HepG2 (cell line): ENCODE results near the gene ATP6V1G3.

ENCODE experiments used
- CTCF ChIP-seq: sonication (generic); formaldehyde crosslinking; IDR thresholded peaks from 2 replicates; pipeline ENCODE4 v1.5.0; 2020; ENCODE audit warnings: mild to moderate bottlenecking, missing genetic modification reagents, moderate library complexity
- GABPA ChIP-seq, 2 experiments: IDR thresholded peaks; 2 replicates each; pipeline ENCODE4 v1.6.1; 2011 to 2016; ENCODE audit warnings: low read depth in 2 of 2, low read length in 1 of 2, missing biosample characterization in 1 of 2, missing genetic modification characterization in 1 of 2
- HNF1A ChIP-seq, 2 experiments: sonication (generic) in 1 of 2; formaldehyde crosslinking in 1 of 2; IDR thresholded peaks; 2 replicates each; pipeline versions ENCODE4 v1.4.0 to v1.6.1; 2016 to 2020; ENCODE audit warnings: borderline replicate concordance in 1 of 2, low read depth in 1 of 2, mild to moderate bottlenecking in 1 of 2, missing genetic modification reagents in 1 of 2
- JUNB ChIP-seq: sonication (generic); formaldehyde crosslinking; IDR thresholded peaks from 2 replicates; pipeline ENCODE4 v1.8.0; 2022; ENCODE audit warnings: missing genetic modification reagents, mild to moderate bottlenecking, borderline replicate concordance
- PAX8 ChIP-seq: sonication (generic); formaldehyde crosslinking; IDR thresholded peaks from 2 replicates; pipeline ENCODE4 v1.8.0; 2022; ENCODE audit warnings: mild to moderate bottlenecking, missing genetic modification reagents, borderline replicate concordance
- PBX2 ChIP-seq: IDR thresholded peaks from 2 replicates; pipeline ENCODE4 v1.6.1; 2016; ENCODE audit warnings: control low read depth
- POLR2G ChIP-seq: fragments of 200-400 bp; formaldehyde crosslinking; IDR thresholded peaks from 2 replicates; pipeline ENCODE4 v1.6.1; 2018; ENCODE audit warnings: mild to moderate bottlenecking, low read depth, low read length, moderate library complexity

GRCh38 chr1:198558402-198558801 lies 17.9 kb upstream of the ATP6V1G3 start:
- TF ChIP-seq GABPA (IDR thresholded peaks at IDR 0.05; ENCODE audit: low read depth, low read length) (no peak), GABPA (CRISPR knock-in tag; IDR thresholded peaks at IDR 0.05; ENCODE audit: low read depth) (no peak), PAX8 (CRISPR knock-in tag) (no peak), POLR2G (no peak), CTCF (no peak), JUNB (CRISPR knock-in tag) (no peak), HNF1A (IDR thresholded peaks at IDR 0.05; ENCODE audit: low read depth) (no peak), HNF1A (CRISPR knock-in tag; IDR thresholded peaks at IDR 0.05; ENCODE audit: borderline replicate concordance) (no peak), PBX2 (CRISPR knock-in tag) (no peak)
